Activated CD4-positive, alpha-beta T cell treated with anti-CD3 and anti-CD28 coated beads for 36 hours (primary cell): Measurements from ENCODE around the gene TBL1X. TPM values are rescaled to one million over a fixed set of nuclear protein-coding genes. Genes with fewer than 3 reads are reported as not detected.

Source experiments
- ATAC-seq: fragments of 200-7000 bp; cut with Tn5 transposase; one replicate; pipeline ENCODE4 v1.10.0; 2021; ENCODE audit warnings: mild to moderate bottlenecking, moderate library complexity
- CTCF ChIA-PET: fragments of 350-600 bp; sonication (Branson Sonifier 250); formaldehyde crosslinking; loops from one replicate; lab custom pipeline; 2021; ENCODE audit warnings: antibody characterized with exemption; lab: Charles Lee
- POLR2A ChIA-PET: fragments of 350-600 bp; sonication (Branson Sonifier 250); formaldehyde crosslinking; loops from one replicate; lab custom pipeline; 2021; ENCODE audit warnings: antibody characterized with exemption, inconsistent platforms; lab: Charles Lee
- DNase-seq: peaks from one replicate; pipeline ENCODE4 v3.0.0-alpha.2; 2020
- H3K27ac Mint-ChIP-seq: one replicate; pipeline ENCODE4 v1.8.0; 2021; ENCODE audit warnings: mixed read lengths
- H3K27me3 Mint-ChIP-seq: one replicate; pipeline ENCODE4 v1.8.0; 2021; ENCODE audit warnings: mixed read lengths
- H3K36me3 Mint-ChIP-seq: one replicate; pipeline ENCODE4 v1.8.0; 2021; ENCODE audit warnings: low read depth, mixed read lengths
- H3K4me1 Mint-ChIP-seq: one replicate; pipeline ENCODE4 v1.8.0; 2021; ENCODE audit warnings: mixed read lengths
- H3K4me3 Mint-ChIP-seq: one replicate; pipeline ENCODE4 v1.8.0; 2021; ENCODE audit warnings: mild to moderate bottlenecking, moderate library complexity, mixed read lengths
- H3K9me3 Mint-ChIP-seq: one replicate; pipeline ENCODE4 v1.8.0; 2021; ENCODE audit warnings: low read depth, mixed read lengths
- intact Hi-C, 2 experiments: fragments of 100-400 bp; cut with DNase I in 1 of 2; cut with micrococcal nuclease in 1 of 2; formaldehyde crosslinking; loops; one replicate each; pipeline versions ENCODE4 v1.14.2 to v1.15.1; 2022 to 2024; cut with DNase I, micrococcal nuclease
- total RNA-seq, 2 experiments: library from RNA; stranded (reverse); gene quantifications; one replicate each; pipeline ENCODE4 v1.2.3, GENCODE V29; 2021

TBL1X gene
- total RNA-seq, 2 experiments from 2014 or later, result 21.2 to 24.2 TPM

DNA sequence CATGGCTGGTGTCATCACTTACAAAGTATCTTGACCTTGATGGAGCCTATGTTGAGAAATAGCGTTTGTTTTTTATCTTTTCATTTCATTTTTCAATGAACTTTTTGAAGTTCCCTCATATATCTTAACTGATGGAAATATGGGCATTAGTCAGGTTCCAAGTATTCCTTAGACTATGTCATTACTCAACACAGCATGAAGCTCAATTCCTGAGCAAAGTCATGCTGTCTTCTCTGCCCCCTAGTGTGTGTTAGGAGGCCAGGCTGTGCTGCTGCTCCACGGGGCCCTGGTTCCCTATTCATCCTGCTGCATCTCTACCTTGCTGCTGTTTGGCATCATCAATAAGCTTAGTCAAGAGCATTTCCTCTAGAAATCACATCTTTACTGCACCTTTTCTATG lies 259.9 kb downstream of the TBL1X start:
- CTCF ChIA-PET, result no interaction called here

DNA sequence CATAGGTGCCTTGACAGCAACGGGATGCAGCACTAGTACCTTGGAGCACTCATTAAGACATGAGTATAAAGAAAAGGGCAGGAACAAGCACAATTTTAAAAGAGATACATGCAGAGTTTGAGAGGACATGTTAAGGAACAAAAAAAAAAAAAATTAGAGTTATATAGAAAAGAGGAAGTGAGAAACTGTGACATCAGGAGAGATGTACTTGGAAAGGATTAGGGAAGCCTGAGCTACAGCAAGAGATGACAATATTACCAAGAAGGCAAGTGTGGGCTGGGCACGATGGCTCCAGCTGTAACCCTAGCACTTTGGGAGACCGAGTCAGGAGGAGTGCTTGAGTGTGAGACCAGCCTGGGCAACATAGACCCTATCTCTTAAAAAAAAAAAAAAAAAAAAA lies 263.4 kb downstream of the TBL1X start:
- peaks cover 10% of the 10 kb centered on the region for H3K9me3 Mint-ChIP-seq
- intact Hi-C loops, result no loop called here
- no peaks in the 10 kb centered on the region for H3K27me3 Mint-ChIP-seq
- H3K36me3 Mint-ChIP-seq, result peaks cover 1% of the 10 kb centered on the region
- H3K4me3 Mint-ChIP-seq, result no peak overlapping the region
- ATAC-seq, result no peak
- peaks cover 6% of the 10 kb centered on the region for H3K4me1 Mint-ChIP-seq
- H3K27ac Mint-ChIP-seq, result no peak overlapping the region
- no peak for DNase-seq
- ChIA-PET POLR2A (no interaction called here), CTCF (no interaction called here)

More for the DNA sequence above, 259.9 kb downstream of the TBL1X start:
- Mint-ChIP-seq H3K9me3 (peaks cover 14% of the 10 kb centered on the region), H3K4me3 (no peak overlapping the region), H3K36me3 (peaks cover 26% of the 10 kb centered on the region), H3K27ac (no peak overlapping the region), H3K27me3 (no peaks in the 10 kb centered on the region), H3K4me1 (no peaks in the 10 kb centered on the region)
- POLR2A ChIA-PET, result no interaction called here
- ATAC-seq (no peak), DNase-seq (no peak)
- intact Hi-C loops, result no loop called here

- CTCF ChIA-PET, result no interaction called here
- ATAC-seq (no peak), DNase-seq (no peak)
- intact Hi-C loops, result no loop called here
- Mint-ChIP-seq H3K4me3 (no peak overlapping the region), H3K36me3 (no peaks in the 10 kb centered on the region), H3K27me3 (no peaks in the 10 kb centered on the region), H3K4me1 (peaks cover 6% of the 10 kb centered on the region), H3K9me3 (peaks cover 7% of the 10 kb centered on the region), H3K27ac (no peak overlapping the region)
- POLR2A ChIA-PET, result no interaction called here
These were observed 264.5 kb downstream of the TBL1X start for GRCh38 chrX:9729171-9729885.

- H3K36me3 Mint-ChIP-seq, result no peaks in the 10 kb centered on the region
- CTCF ChIA-PET, result no interaction called here
- DNase-seq (no peak), ATAC-seq (no peak)
- peaks cover 6% of the 10 kb centered on the region for H3K4me1 Mint-ChIP-seq
- H3K27ac Mint-ChIP-seq, result no peak overlapping the region
- H3K9me3 Mint-ChIP-seq, result peaks cover 7% of the 10 kb centered on the region
- no peaks in the 10 kb centered on the region for H3K27me3 Mint-ChIP-seq
- H3K4me3 Mint-ChIP-seq, result no peak overlapping the region
- intact Hi-C loops, result no loop called here
- POLR2A ChIA-PET, result no interaction called here
These were observed 265.2 kb downstream of the TBL1X start for GRCh38 chrX:9730078-9730477.

GRCh38 chrX:9730752-9731151 lies 265.9 kb downstream of the TBL1X start:
- ATAC-seq, result peak; percentile 51

DNA sequence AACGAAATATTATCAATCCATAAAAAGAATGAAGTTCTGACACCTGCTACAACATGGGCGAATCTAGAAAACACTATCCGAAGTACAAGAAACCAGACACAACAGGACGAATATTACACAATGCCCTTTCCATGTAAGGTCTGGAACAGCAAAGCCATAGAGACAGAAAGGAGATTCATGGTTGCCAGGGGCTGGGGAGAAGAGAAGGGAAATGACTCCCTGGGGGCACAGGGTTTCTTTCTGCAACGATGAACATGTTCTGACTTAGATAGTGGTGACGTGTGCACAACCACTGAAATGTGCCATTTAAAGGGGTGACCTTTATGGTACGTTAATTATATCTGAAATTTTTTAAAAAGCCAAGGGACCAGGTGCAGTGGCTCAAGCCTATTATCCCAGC lies 272.5 kb downstream of the TBL1X start:
- ChIA-PET CTCF (no interaction called here), POLR2A (no interaction called here)
- H3K36me3 Mint-ChIP-seq, result no peaks in the 10 kb centered on the region
- H3K27me3 Mint-ChIP-seq, result peaks cover 9% of the 10 kb centered on the region
- ATAC-seq (no peak), DNase-seq (no peak)
- no peak overlapping the region for H3K27ac Mint-ChIP-seq
- intact Hi-C loops, result no loop called here
- no peaks in the 10 kb centered on the region for H3K4me1 Mint-ChIP-seq
- no peak overlapping the region for H3K4me3 Mint-ChIP-seq
- no peaks in the 10 kb centered on the region for H3K9me3 Mint-ChIP-seq

More at GRCh38 chrX:9730752-9731151, 265.9 kb downstream of the TBL1X start:
- intact Hi-C loops, result no loop called here
- Mint-ChIP-seq H3K36me3 (no peaks in the 10 kb centered on the region), H3K27me3 (peaks cover 2% of the 10 kb centered on the region), H3K4me1 (peaks cover 6% of the 10 kb centered on the region), H3K27ac (no peak overlapping the region), H3K4me3 (no peak overlapping the region), H3K9me3 (peaks cover 7% of the 10 kb centered on the region)
- POLR2A ChIA-PET, result no interaction called here
- CTCF ChIA-PET, result no interaction called here
- DNase-seq, result peak; percentile 10

- POLR2A ChIA-PET, result no interaction called here
- CTCF ChIA-PET, result no interaction called here
- intact Hi-C loops, result no loop called here
These were observed 273.3 kb downstream of the TBL1X start for GRCh38 chrX:9738151-9738550.

DNA sequence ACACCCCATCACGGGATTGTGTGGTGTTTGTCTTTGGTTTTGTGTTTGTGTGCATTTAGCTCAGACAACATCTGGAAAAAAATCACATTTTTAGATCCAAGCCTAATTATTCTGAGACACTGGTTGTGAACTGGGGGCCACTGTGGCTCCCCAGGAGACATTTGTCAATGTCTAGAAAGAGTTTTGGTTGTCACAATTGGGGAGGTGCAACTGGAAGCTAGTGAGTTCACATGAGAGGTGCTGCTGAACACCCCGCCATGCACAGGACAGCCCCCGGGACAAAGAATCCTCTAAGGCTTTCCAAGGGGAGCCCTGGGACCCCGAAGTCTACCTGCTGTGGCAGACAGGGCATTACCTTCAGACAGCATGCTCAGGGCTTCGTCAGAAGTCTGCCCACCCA lies 274.3 kb downstream of the TBL1X start:
- ChIA-PET CTCF (no interaction called here), POLR2A (no interaction called here)
- intact Hi-C loops, result no loop called here
- ATAC-seq, result no peak
- Mint-ChIP-seq H3K9me3 (no peaks in the 10 kb centered on the region), H3K27me3 (peaks cover 9% of the 10 kb centered on the region), H3K36me3 (no peaks in the 10 kb centered on the region), H3K4me3 (no peak overlapping the region), H3K4me1 (no peaks in the 10 kb centered on the region), H3K27ac (no peak overlapping the region)
- no peak for DNase-seq

More at GRCh38 chrX:9738151-9738550, 273.3 kb downstream of the TBL1X start:
- Mint-ChIP-seq H3K27ac (no peak overlapping the region), H3K27me3 (peaks cover 9% of the 10 kb centered on the region), H3K36me3 (no peaks in the 10 kb centered on the region), H3K4me1 (no peaks in the 10 kb centered on the region), H3K4me3 (no peak overlapping the region), H3K9me3 (no peaks in the 10 kb centered on the region)
- ATAC-seq, result no peak
- DNase-seq, result no peak

GRCh38 chrX:9745417-9746115 lies 280.7 kb downstream of the TBL1X start:
- ChIA-PET CTCF (no interaction called here), POLR2A (no interaction called here)
- intact Hi-C loops, result no loop called here
- peak overlapping the region; percentile 81 for H3K27ac Mint-ChIP-seq
- DNase-seq, result peak; percentile 10
- peaks cover 3% of the 10 kb centered on the region for H3K27me3 Mint-ChIP-seq
- H3K9me3 Mint-ChIP-seq, result peaks cover 4% of the 10 kb centered on the region
- H3K4me1 Mint-ChIP-seq, result peaks cover 10% of the 10 kb centered on the region
- H3K36me3 Mint-ChIP-seq, result peaks cover 6% of the 10 kb centered on the region
- no peak overlapping the region for H3K4me3 Mint-ChIP-seq
- peak; percentile 42 for ATAC-seq

GRCh38 chrX:9746148-9746888 lies 281.5 kb downstream of the TBL1X start:
- Mint-ChIP-seq H3K27ac (no peak overlapping the region), H3K9me3 (peaks cover 4% of the 10 kb centered on the region), H3K27me3 (peaks cover 3% of the 10 kb centered on the region), H3K4me1 (peaks cover 10% of the 10 kb centered on the region), H3K4me3 (no peak overlapping the region), H3K36me3 (peaks cover 6% of the 10 kb centered on the region)
- intact Hi-C loops, result no loop called here
- ATAC-seq (no peak), DNase-seq (no peak)
- ChIA-PET CTCF (no interaction called here), POLR2A (no interaction called here)

- Mint-ChIP-seq H3K27me3 (peaks cover 3% of the 10 kb centered on the region), H3K4me3 (no peak overlapping the region), H3K9me3 (peaks cover 4% of the 10 kb centered on the region), H3K4me1 (peaks cover 10% of the 10 kb centered on the region), H3K36me3 (peaks cover 6% of the 10 kb centered on the region), H3K27ac (no peak overlapping the region)
- no peak for DNase-seq
- POLR2A ChIA-PET, result no interaction called here
- CTCF ChIA-PET, result no interaction called here
- intact Hi-C loops, result no loop called here
- ATAC-seq, result no peak
These were observed 282.8 kb downstream of the TBL1X start for GRCh38 chrX:9747644-9748043.
